Measurements from ENCODE around the gene CCDC61.
A peak's percentile ranks its signal among the peaks of the same experiment; 100 is the strongest.

The CCDC61 gene

GRCh38 chr19:45975306-45976070 lies 19.8 kb upstream of the CCDC61 start:
- no peak for DNase-seq (ENCODE audit: low spot score)

DNA sequence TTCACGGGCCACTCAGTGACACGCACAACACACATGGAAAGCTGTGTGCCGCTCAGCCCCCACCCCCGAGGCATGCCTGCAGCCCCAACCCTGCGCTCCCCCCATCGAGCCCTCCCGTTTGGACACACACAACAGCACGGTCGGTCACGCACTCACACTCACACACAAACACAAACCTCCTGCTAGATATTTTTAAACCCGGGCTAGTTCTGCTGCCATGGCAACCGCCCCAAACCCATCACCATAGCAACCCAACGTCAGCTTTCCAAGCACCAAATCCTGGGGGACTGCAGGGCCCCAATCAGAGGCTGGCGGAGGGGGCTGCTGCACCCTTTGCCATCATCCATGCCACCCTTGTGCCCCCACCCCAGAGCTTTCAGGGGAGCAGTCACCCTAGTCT lies 19.1 kb upstream of the CCDC61 start:
- DNase-seq (ENCODE audit: low spot score): no peak

GRCh38 chr19:45978156-45978555 lies 17.1 kb upstream of the CCDC61 start:
- no peak for DNase-seq (ENCODE audit: low spot score)

GRCh38 chr19:45981350-45981749 lies 13.9 kb upstream of the CCDC61 start:
- no peak for DNase-seq (ENCODE audit: low spot score)

- DNase-seq (ENCODE audit: low spot score): no peak
These were observed 9.9 kb upstream of the CCDC61 start for GRCh38 chr19:45985321-45985720.

DNA sequence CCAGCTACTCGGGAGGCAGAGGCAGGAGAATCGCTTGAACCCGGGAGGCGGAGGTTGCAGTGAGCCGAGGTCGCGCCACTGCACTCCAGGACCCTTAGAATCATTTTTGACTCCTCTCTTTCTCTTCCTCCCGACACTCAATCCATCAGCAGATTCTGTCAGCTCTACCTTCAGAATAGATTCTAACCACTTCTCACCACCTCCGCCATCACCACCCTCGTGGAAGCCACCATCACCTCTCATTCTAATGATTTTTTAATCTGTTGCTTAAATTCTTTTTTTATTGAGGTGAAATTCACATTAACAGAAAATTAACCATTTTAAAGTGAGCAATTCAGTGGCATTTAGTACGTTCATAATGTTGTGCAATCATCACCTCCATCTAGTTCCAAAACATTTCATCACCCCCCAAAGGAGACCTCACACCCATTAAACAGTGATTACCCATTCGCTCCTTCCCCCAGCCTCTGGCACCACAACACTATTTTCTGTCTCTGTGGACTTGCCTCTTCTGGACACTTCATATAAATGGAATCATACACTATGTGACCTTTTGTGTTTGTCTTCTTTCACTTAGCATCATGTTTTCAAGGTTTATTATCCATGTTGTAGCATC lies 5.0 kb upstream of the CCDC61 start:
- DNase-seq (ENCODE audit: low spot score): no peak

DNA sequence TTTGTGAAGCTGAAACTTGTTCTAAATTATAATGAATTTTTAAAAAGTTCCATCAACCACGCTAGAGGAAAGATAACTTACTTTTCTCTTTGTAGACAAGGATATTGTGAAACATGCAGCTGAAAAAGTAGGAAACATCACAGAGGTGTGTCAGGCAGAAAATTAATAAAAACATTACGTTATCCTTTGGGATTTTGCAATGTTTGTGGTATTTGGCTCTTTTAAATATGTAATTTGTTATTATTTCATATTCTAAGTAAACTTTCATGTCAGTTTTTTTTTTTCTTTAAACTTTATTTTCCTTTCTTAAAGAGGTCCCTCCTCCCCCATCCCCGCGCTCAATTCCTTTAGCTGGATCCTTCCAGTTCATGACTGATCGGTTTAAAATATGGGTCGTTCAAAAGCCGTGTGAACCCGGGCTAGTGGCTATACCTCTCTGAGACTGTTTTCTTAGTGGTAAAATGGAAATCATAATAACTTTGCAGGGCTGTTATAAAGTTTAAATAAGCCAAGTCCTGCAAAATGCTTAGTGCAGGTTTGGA lies 740 bp upstream of the CCDC61 start:
- no peak for DNase-seq (ENCODE audit: low spot score)

DNA sequence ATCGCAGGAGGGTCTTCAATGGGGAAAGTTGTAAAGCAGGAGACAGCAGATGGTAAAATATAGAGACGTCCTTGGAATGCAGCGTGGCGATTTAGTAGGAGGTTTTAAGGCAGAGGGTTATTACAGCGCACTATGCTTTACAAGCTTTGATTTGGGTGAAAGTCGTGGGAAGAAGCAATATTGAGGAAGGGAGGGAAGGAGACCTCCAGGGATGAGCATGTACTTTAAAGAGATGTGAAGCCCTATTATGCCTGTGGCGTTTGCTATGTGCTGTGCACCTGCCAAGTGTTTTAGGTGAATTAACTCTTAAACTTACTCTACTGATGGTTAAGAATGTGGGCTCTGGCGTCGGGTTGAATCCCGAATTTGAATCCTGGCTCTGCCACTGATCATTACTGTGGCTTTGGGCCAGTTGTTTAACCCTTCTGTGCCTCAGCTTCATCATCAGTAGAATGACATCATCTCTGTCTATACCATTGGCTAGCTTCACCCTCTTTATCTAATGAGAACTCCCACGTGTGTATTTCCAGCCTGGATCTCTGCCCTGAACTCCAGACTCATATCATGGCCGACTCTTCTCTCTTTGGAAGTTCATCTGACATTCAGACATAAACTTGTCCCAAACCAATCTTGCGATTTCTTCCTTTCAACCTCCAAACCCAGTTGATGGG lies 583 bp downstream of the CCDC61 start:
- peak; percentile 20 for DNase-seq (ENCODE audit: low spot score)

DNA sequence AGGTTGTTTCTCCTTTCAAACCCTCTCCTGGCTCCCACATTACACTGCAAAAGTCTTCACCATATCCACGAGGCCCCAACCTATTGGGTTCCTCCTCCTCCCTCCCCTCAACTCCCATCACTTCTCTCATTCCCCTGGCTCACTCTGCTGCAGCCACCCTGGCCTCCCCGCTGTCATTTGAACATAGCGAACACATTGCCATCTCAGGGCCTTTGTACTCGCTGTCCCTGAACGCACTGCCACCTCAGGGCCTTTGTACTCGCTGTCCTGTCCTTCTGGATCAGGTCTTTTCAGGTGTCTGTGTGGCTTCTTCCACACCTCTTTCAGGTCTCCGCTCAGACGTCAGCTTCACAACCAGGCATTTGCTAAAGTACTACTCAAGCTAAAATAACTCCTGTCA lies 1.7 kb downstream of the CCDC61 start:
- no peak for DNase-seq (ENCODE audit: low spot score)

DNA sequence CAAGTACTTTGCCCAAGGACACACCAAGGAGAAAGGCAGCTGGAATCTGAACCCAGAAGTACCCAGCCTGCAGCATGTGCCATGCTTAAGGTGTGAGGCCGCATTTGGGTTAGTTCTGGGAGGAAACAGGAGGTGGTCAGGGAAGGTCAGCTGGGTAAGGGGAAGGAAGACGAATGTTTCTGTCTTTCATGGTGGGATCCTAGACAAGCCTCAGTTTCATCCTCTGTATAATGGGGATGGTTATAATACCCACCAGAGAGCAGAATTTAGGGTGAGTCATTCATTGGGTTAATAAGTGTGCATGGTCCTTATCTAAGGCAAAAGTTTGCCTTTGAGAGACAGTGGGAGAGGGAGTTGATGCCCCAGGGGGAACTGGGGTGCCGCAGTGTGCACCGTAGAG lies 3.6 kb downstream of the CCDC61 start:
- no peak for DNase-seq (ENCODE audit: low spot score)

GRCh38 chr19:45999653-46000121 lies 4.4 kb downstream of the CCDC61 start:
- DNase-seq (ENCODE audit: low spot score): peak; percentile 29

DNA sequence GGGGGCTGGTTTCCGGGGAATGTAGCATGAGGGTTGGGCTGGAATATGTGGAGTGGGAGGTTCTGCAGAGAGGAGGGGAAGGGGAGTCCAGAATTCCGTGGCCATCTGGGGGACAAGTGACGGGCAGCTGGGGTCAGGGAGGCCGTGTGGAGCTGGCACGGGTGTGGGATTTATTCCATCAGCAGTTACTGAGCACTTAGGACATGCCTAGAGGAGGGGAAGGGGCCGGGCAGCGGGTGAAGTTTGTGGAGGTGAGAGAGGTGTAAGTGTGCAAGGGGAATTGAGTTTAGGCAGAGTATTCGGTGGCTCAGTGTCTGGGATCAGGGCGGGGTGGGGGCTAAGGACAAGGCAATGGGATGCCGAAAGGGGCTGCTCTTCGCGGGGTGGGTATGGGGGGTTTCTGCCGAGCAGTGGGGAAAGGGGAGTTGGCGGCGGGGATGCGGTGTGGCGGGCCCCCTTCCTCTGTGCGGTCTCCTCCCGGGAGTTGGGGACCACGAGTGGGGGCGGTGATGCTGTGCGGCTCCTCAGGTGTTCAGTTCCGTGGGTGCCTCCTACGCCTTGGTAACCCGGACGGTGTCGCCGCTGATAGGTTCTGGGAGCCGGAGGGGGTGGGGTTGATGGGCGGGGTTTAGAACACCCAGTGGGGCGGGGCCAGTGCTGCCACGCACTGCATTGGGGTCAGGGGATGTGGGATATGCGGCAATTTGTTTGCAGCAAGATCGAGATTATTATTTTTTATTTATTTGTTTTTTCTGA lies 5.4 kb downstream of the CCDC61 start:
- DNase-seq (ENCODE audit: low spot score): no peak

DNA sequence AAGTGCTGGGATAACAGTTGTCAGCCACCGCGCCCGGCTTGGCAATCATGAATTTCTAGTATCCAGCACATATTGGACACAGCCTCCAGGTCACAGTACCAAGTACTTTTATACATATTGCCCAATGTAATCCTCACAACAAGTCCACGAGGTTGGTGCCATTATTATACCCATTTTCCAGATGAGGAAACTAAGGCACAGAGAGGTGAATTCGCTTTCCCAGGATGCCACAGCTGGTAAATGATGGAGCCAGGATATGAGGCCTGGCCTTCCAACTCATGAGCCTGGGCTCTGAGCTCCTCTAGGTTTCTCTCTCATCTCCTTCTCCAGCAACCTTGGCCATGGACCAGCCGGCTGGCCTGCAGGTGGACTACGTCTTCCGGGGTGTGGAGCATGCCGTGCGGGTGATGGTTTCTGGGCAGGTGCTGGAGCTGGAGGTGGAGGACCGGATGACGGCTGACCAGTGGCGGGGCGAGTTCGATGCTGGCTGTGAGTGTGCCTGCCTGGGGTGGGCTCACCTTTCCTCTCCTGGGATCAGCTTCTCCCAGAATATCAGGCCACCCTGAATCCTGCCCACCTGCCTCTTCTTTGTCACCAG lies 7.5 kb downstream of the CCDC61 start:
- no peak for DNase-seq (ENCODE audit: low spot score)

DNA sequence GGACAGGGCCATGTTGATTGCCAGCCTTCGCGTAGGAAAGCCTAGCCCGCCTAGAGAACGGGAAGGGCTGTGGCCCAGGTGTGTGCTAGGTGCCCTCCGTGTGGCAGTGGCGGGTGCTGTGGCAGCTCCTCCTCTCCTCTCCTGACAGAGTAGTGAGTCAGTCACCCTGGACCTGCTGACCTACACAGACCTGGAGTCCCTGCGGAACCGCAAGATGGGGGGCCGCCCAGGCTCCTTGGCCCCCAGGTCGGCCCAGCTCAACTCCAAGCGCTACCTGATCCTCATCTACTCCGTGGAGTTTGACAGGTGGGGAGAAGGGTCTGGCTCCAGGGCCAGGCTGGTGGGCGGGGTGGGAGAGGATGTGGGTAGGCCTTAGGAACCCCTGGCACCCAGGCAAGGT lies 11.1 kb downstream of the CCDC61 start:
- no peak for DNase-seq (ENCODE audit: low spot score)

DNA sequence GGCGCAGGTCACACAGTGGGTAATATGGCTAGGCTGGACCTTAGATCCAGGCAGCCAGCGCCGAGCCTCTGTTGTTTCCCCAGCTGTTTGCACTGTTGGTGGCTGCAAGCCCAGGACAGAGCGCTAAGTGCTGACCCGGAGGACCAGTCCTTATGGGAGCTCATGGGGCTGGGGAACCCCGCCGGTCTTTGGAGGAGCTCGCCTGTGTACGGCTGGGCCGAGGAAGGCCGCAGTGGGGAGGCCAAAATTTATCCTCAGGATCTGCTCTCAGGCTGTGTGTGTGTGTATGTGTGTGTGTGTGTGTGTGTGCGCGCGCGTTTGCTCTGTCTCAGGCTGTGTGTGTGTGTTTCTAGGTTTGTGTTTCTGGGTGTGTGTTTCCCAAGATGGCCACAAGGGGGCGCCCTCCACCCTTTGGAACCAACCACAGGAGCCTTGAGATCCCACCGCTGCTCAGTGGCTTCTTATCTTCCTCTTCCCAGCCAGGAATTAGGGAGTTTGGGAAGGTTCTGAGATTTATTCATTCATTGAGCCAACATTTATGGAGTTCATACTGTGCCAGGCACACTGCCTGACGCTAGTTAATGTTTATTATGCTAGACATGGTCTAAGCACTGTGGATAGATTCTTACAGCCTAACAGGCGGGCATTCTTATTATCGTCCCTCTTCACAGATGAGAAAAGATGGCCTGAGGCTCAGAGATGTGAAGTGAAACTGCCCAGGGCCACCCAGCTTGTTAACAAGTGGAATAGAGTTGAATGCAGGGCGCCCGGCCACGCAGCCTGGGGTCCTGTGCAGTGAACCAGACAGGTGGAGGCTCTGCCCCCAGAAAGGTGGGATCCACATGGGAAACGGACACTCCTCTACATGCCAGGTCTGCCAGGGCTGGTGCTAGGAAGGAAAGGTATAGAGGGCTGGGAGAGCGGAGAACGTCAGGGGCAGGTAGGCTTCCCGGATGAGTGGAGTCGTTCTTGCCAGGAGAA lies 14.6 kb downstream of the CCDC61 start:
- peak; percentile 73 for DNase-seq (ENCODE audit: low spot score)

DNA sequence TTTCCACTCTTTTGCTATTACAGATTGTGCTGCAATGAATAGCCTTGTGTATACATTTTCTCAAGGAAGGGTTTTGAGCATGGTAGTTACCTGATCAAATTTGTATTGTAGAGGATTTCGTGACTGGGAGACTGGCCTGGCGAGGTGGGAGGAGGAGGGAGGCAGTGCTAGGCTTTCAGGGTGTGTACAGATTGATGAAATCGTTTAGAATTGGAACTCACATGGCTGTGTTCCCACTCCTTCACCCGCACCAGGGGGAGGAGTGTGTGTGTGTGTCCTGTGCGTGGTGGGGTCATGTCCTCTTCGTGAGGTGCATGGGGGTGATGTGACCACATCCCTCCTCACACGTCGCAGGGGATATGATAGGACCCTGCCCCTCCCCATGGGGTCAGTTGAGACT lies 19.3 kb downstream of the CCDC61 start:
- DNase-seq (ENCODE audit: low spot score): no peak

- DNase-seq (ENCODE audit: low spot score): peak; percentile 82
These were observed 19.8 kb downstream of the CCDC61 start for GRCh38 chr19:46014941-46015686.

GRCh38 chr19:46015687-46016425 lies 20.6 kb downstream of the CCDC61 start:
- DNase-seq (ENCODE audit: low spot score): no peak

Data from kidney tubule cell (primary cell).